HuH-7.5 (cell line): Measurements from ENCODE around the gene LONRF3.
"Not testable (repeated sequence)": the region's sequence is repeated elsewhere in the genome, so short reads cannot be mapped to it uniquely, and the experiment has no call there.

Source experiments
- DNase-seq: peaks from one replicate; pipeline ENCODE4 v3.0.0; 2011; ENCODE audit warnings: low spot score

LONRF3 gene

GRCh38 chrX:118988911-118989310 lies 14.5 kb downstream of the LONRF3 start:
- DNase-seq, result no peak

- no peak for DNase-seq
Measured at GRCh38 chrX:118989886-118990285, 15.5 kb downstream of the LONRF3 start.

- DNase-seq, result no peak
Measured at GRCh38 chrX:118990512-118991227, 16.3 kb downstream of the LONRF3 start.

- DNase-seq, result not testable (repeated sequence)
Measured at GRCh38 chrX:118992441-118993121, 18.2 kb downstream of the LONRF3 start.

GRCh38 chrX:119003462-119003861 lies 29.0 kb downstream of the LONRF3 start:
- DNase-seq, result no peak

GRCh38 chrX:119004920-119005524 lies 30.6 kb downstream of the LONRF3 start:
- DNase-seq, result peak; percentile 19

- no peak for DNase-seq
Measured at GRCh38 chrX:119007189-119007770, 32.9 kb downstream of the LONRF3 start.

GRCh38 chrX:119008110-119008744 lies 33.8 kb downstream of the LONRF3 start:
- peak; percentile 13 for DNase-seq

GRCh38 chrX:119009071-119009470 lies 34.7 kb downstream of the LONRF3 start:
- DNase-seq, result no peak

- no peak for DNase-seq
Measured at GRCh38 chrX:119010491-119010890, 36.1 kb downstream of the LONRF3 start.

GRCh38 chrX:119013164-119013563 lies 38.7 kb downstream of the LONRF3 start:
- DNase-seq, result no peak

GRCh38 chrX:119015407-119016237 lies 41.2 kb downstream of the LONRF3 start:
- DNase-seq, result no peak

GRCh38 chrX:119017077-119017476 lies 42.7 kb downstream of the LONRF3 start:
- no peak for DNase-seq

GRCh38 chrX:119025900-119026299 lies 51.5 kb downstream of the LONRF3 start:
- no peak for DNase-seq

- DNase-seq, result not testable (repeated sequence)
Measured at GRCh38 chrX:119026344-119026743, 51.9 kb downstream of the LONRF3 start.

- DNase-seq, result not testable (repeated sequence)
Measured at GRCh38 chrX:119027960-119028732, 53.7 kb downstream of the LONRF3 start.

- no peak for DNase-seq
Measured at GRCh38 chrX:119028733-119029330, 54.4 kb downstream of the LONRF3 start.

GRCh38 chrX:119029656-119030055 lies 55.2 kb downstream of the LONRF3 start:
- DNase-seq, result not testable (repeated sequence)

- DNase-seq, result no peak
Measured at GRCh38 chrX:119030990-119031389, 56.6 kb downstream of the LONRF3 start.
